Uterus (tissue), 2 donors: ENCODE results near the gene RHBDD2.

ENCODE experiments used
- CTCF ChIP-seq, 4 experiments: fragments of 200-600 bp in 2 of 4; fragments of 450-650 bp in 2 of 4; sonication (generic) in 2 of 4; IDR thresholded peaks; one replicate each; pipeline ENCODE4 v1.5.1; 2016 to 2019; ENCODE audit warnings: antibody characterized with exemption in 4 of 4, mild to moderate bottlenecking in 2 of 4, moderate library complexity in 1 of 4
- POLR2A ChIP-seq, 2 donors: fragments of 450-650 bp; IDR thresholded peaks; one replicate each; pipeline ENCODE4 v1.6.1; 2016; ENCODE audit warnings: antibody characterized with exemption in 2 of 2, mild to moderate bottlenecking in 1 of 2, moderate library complexity in 1 of 2

GRCh38 chr7:75891815-75892411, 13.1 kb downstream of the RHBDD2 start:
- TF ChIP-seq POLR2A (IDR thresholded peaks at IDR 0.05), result no peak
- TF ChIP-seq CTCF (IDR thresholded peaks at IDR 0.05), result no peak
